HG03108 (cell line): Measurements from ENCODE around the gene CUX1.
"Not testable (repeated sequence)": the region's sequence is repeated elsewhere in the genome, so short reads cannot be mapped to it uniquely, and the experiment has no call there.

Experiments
- ATAC-seq: cut with Tn5 transposase; IDR thresholded peaks from one replicate; pipeline ENCODE4 v1.9.1; 2021; ENCODE audit warnings: moderate library complexity; ENCODE audit not compliant: unreplicated experiment

The CUX1 gene

GRCh38 chr7:102318482-102318971, 501.1 kb downstream of the CUX1 start:
- ATAC-seq: no peak

DNA sequence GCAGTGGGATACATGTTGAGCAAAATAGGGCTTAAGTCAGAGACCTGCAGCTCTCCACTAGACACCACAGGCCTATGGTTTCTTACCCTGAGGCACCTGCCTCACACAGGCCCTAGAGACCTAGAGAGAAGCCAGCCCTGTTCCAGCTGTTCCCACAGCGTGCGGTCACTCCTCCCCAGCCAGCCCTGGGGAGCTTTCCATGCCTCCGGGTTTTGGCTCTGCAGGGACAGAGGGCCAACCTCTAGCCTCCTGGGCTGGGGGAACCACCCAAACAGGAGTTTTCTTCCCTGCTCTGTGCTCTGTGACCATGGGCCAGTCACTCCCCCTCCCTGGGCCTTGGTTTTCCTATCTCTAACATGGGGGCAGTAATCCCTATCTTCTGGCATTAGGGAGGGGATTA, 502.2 kb downstream of the CUX1 start:
- no peak for ATAC-seq

GRCh38 chr7:102320181-102320580, 502.8 kb downstream of the CUX1 start:
- ATAC-seq: no peak

DNA sequence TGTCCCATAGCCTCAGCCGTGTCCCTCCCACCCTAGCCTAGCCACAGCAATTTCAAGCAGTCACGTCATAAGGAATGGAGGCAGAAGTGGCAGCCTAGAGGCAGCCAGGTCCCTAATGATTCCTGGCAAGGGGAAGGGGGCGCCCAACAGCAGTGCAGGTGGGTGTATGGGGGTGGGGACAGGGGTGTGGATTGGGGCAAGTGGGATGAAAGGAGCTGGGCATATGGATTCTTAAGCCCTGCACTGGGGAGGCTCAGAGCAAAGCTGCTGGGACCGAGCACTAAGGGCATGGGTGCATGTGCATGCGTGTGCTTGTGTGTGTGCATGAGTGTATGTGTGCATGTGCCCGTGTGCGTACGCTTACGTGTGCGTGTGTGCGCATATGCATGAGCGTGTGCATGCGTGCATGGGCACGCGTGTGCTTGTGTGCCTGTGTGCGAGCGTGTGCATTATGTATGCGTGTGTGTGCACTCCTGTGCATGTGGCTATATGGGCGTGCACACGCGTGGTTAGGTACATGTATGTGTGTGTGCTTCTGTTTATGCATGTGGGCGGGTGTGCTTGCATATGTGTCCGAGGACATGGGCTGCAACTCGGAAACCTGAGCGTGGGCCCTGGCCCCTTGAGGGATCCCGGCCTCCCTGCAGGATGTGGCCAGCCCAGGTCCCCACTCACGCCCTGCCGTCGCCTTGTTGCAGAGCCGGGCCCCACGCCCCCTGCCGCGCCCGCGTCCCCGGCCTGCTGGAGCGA, 503.4 kb downstream of the CUX1 start:
- ATAC-seq: no peak

DNA sequence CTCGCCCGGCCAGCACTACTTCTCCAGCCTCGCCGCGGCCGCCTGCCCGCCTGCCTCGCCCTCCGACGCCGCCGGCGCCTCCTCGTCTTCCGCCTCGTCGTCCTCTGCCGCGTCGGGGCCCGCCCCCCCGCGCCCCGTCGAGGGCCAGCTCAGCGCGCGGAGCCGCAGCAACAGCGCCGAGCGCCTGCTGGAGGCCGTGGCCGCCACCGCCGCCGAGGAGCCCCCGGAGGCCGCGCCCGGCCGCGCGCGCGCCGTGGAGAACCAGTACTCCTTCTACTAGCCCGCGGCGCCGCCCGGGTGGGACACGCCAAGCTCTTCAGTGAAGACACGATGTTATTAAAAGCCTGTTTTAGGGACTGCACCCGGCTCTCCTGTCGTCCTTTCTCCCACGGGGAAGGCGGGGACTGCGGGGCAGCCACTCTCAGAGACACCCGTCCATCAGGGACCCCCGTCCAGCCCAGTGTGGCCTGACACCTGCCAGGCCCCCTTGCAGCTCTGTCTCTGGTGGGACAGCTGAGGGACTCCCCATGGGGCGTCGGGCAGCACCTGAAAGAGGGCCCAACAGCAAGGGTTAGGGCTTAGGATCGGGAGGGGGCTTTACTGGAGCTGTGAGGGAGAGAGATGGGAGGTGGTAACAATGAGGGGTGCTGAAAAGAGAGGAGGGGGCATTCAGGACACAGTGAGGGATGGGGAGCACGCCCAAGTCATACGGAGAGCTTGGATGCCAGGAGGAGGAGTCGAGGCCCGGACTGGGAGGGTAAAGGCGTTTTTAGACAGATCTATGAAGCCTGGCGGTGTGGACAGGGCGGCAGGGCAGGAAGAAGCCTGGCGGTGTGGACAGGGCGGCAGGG, 504.1 kb downstream of the CUX1 start:
- ATAC-seq: no peak

GRCh38 chr7:102322202-102322715, 504.8 kb downstream of the CUX1 start:
- no peak for ATAC-seq

DNA sequence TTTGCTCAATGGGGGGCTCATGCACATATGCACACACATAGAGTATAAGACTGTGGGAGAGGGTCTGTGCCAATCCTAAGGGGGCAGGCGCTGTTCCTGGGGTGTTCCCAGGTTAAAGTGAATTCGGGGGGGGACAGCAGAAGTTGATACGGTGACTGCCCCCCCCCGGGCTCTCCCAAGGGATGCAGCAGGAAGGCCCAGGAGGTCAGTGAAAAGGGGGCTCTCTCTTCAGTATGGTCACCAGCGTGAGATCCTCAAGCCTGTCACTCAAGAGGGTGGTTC, 506.4 kb downstream of the CUX1 start:
- no peak for ATAC-seq

GRCh38 chr7:102325106-102325505, 507.7 kb downstream of the CUX1 start:
- ATAC-seq: not testable (repeated sequence)

- no peak for ATAC-seq
These were observed 508.9 kb downstream of the CUX1 start for GRCh38 chr7:102326157-102326889.

- not testable (repeated sequence) for ATAC-seq
These were observed 509.8 kb downstream of the CUX1 start for GRCh38 chr7:102327183-102327582.

DNA sequence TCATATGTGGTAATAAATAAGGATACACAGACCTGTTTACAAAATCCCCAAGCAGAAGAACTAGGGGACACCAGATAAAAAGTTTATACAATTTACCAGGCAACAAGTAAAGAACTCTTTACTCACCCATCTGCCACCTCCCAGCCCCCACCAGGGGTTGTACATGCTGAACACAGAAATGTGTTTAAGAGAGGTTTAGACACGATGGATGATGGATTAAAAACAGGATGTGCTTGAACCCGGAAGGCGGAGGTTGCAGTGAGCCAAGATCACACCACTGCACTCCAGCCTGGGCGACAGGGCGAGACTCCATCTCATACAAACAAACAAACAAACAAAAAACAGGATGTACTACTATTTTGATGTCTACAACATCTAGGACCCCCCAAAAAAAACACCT, 511.4 kb downstream of the CUX1 start:
- ATAC-seq: not testable (repeated sequence)

- not testable (repeated sequence) for ATAC-seq
These were observed 511.9 kb downstream of the CUX1 start for GRCh38 chr7:102329366-102329765.

GRCh38 chr7:102330666-102331460, 513.4 kb downstream of the CUX1 start:
- ATAC-seq: not testable (repeated sequence)
